Esophagus squamous epithelium (tissue), 4 donors: ENCODE results near the gene CMTM7.

ENCODE experiments used
- POLR2A ChIP-seq, 4 donors: fragments of 450-650 bp; IDR thresholded peaks; one replicate each; pipeline ENCODE4 v1.6.1; 2017; ENCODE audit warnings: antibody characterized with exemption in 4 of 4, mild to moderate bottlenecking in 4 of 4, moderate library complexity in 3 of 4
- TF ChIP-seq, protein P1 (sequence below), 6 experiments: fragments of 450-650 bp in 4 of 6; fragments of 200-600 bp in 2 of 6; sonication (generic) in 2 of 6; IDR thresholded peaks; one replicate each; pipeline ENCODE4 v1.5.1; 2016 to 2019; ENCODE audit warnings: antibody characterized with exemption in 6 of 6, mild to moderate bottlenecking in 4 of 6, moderate library complexity in 4 of 6

DNA sequence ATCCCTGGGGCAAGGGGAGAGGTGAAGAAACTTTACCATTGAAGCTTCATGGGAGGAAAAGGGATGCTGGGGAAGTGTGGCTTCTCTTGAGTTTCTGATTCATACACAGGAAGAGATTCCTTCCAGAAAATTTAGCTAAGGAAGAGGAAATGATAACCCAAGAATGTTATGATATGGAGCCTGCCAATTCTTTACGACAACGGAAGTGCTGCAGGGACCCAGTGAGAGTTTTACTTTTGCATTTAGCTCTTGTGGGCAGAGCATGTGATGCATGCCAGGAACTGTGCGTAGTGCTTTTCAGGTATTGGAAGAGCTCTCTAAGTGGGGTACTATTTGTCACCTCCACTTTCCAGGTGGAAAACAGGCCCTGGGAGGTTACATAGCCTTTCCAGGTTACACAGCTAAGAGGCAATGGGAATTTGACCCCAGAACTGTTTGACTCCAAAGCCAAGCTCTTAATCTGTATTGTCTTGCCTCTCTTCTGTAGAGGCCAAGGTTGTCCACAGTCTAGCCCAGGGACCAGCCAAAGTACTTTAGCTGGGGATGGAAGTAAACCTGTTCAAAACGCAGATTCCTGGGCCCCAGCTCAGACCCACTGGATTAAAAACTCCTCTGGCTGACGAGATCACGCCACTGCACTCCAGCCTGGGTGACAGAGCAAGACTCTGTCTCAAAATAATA lies 23.0 kb downstream of the CMTM7 start:
- TF ChIP-seq, protein P1, sequence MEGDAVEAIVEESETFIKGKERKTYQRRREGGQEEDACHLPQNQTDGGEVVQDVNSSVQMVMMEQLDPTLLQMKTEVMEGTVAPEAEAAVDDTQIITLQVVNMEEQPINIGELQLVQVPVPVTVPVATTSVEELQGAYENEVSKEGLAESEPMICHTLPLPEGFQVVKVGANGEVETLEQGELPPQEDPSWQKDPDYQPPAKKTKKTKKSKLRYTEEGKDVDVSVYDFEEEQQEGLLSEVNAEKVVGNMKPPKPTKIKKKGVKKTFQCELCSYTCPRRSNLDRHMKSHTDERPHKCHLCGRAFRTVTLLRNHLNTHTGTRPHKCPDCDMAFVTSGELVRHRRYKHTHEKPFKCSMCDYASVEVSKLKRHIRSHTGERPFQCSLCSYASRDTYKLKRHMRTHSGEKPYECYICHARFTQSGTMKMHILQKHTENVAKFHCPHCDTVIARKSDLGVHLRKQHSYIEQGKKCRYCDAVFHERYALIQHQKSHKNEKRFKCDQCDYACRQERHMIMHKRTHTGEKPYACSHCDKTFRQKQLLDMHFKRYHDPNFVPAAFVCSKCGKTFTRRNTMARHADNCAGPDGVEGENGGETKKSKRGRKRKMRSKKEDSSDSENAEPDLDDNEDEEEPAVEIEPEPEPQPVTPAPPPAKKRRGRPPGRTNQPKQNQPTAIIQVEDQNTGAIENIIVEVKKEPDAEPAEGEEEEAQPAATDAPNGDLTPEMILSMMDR (IDR thresholded peaks at IDR 0.05): no peak
- no peak for TF ChIP-seq POLR2A (IDR thresholded peaks at IDR 0.05)
